DOHH2 (cell line): ENCODE data around the gene CD200R1L.

Source experiments
- H3F3A ChIP-seq: fragments of 200-600 bp; sonication (generic), shearing (Covaris generic); 2 replicates; pipeline ENCODE4 v1.6.0; 2016; ENCODE audit warnings: antibody characterized with exemption, mild to moderate bottlenecking; ENCODE audit not compliant: control insufficient read depth, insufficient read depth
- H3K27ac ChIP-seq: fragments of 200-600 bp; sonication (generic); 2 replicates; pipeline ENCODE4 v1.5.1; 2014; ENCODE audit warnings: low read depth, mild to moderate bottlenecking, low read length, moderate library complexity
- H3K27me3 ChIP-seq: fragments of 200-600 bp; sonication (generic); 2 replicates; pipeline ENCODE4 v1.6.1; 2014; ENCODE audit warnings: mild to moderate bottlenecking, low read length, mixed read lengths; ENCODE audit not compliant: control insufficient read depth
- H3K36me3 ChIP-seq: fragments of 200-600 bp; sonication (generic); 2 replicates; pipeline ENCODE4 v1.6.1; 2014; ENCODE audit warnings: mild to moderate bottlenecking, low read length, moderate library complexity, mixed read lengths; ENCODE audit not compliant: control insufficient read depth
- H3K4me1 ChIP-seq: fragments of 200-600 bp; sonication (generic); 2 replicates; pipeline ENCODE4 v1.6.1; 2014; ENCODE audit warnings: mild to moderate bottlenecking, low read length, mixed read lengths; ENCODE audit not compliant: control insufficient read depth
- H3K4me2 ChIP-seq: fragments of 200-600 bp; sonication (generic); 2 replicates; pipeline ENCODE4 v1.6.0; 2014; ENCODE audit warnings: mild to moderate bottlenecking, low read length, moderate library complexity
- H3K4me3 ChIP-seq: fragments of 200-600 bp; sonication (generic); 2 replicates; pipeline ENCODE4 v1.5.1; 2014; ENCODE audit warnings: mild to moderate bottlenecking, low read length, mixed read lengths
- H3K79me2 ChIP-seq: fragments of 200-600 bp; sonication (generic); 2 replicates; pipeline ENCODE4 v1.6.1; 2014; ENCODE audit warnings: mild to moderate bottlenecking, low read length, mixed read lengths; ENCODE audit not compliant: control insufficient read depth
- H3K9me2 ChIP-seq: fragments of 200-600 bp; sonication (generic); replicated peaks from 2 replicates; pipeline ENCODE4 v1.6.1; 2014; ENCODE audit warnings: mild to moderate bottlenecking, low read length, mixed read lengths; ENCODE audit not compliant: control insufficient read depth
- H3K9me3 ChIP-seq: fragments of 200-600 bp; sonication (generic); 2 replicates; pipeline ENCODE4 v1.6.1; 2014; ENCODE audit warnings: antibody characterized with exemption, low read length, mixed read lengths; ENCODE audit not compliant: control insufficient read depth, insufficient read depth
- H4K20me1 ChIP-seq: fragments of 200-600 bp; sonication (generic); 2 replicates; pipeline ENCODE4 v1.6.0; 2014; ENCODE audit warnings: low read depth, mild to moderate bottlenecking, antibody characterized with exemption, low read length, moderate library complexity; ENCODE audit not compliant: control insufficient read depth, insufficient read depth
- CTCF ChIP-seq: fragments of 200-600 bp; sonication (generic); IDR thresholded peaks from one replicate; pipeline ENCODE4 v1.5.1; 2014; ENCODE audit warnings: antibody characterized with exemption, mild to moderate bottlenecking, low read depth, low read length; ENCODE audit not compliant: poor library complexity, severe bottlenecking
- EZH2phosphoT487 ChIP-seq: fragments of 200-600 bp; sonication (generic); IDR thresholded peaks from 2 replicates; pipeline ENCODE4 v1.6.1; 2017; ENCODE audit warnings: borderline replicate concordance, mild to moderate bottlenecking, antibody characterized with exemption, low read length, moderate library complexity, mixed read lengths

Gene CD200R1L

DNA sequence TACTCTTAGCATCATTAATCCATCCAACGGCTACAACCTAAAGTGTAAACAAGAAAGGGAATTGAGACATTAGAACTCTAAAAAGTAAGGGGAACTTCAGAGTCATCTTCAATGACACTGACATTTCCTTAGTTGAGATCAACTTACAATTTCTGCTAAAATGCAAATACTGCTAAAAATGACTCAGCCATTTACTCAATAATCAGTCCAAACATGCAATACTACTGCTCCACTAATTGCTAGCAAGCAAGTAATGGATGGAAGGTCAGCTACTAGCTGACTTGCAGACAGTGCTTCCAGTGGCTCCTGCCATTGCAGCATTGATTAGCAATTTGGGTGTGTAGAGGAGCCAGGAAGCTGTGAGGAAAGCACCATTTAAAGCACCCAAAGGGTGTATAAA is 28.4 kb downstream of the CD200R1L start:
- no peaks in the 10 kb centered on the region for H3K9me2 ChIP-seq
- no peak overlapping the region for H3K4me2 ChIP-seq
- peaks cover 23% of the 10 kb centered on the region for H3K4me1 ChIP-seq

DNA sequence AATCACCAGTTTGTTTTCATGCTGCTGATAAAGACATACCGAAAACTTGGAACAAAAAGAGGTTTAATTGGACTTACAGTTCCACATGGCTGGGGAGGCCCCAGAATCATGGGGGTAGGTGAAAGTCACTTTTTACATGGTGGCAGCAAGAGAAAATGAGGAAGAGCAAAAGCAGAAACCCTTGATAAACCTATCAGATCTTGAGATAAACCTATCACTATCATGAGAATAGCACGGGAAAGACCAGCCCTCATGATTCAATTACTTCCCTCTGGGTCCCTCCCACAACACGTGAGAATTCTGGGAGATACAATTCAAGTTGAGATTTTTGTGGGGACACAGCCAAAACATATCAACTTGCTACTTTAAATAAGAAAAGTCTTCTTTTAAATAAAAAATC is 28.9 kb downstream of the CD200R1L start:
- H3K36me3 ChIP-seq, result no peaks in the 10 kb centered on the region
- H3K27ac ChIP-seq, result no peak overlapping the region
- no peaks in the 10 kb centered on the region for H3K79me2 ChIP-seq

More for the DNA sequence above, 28.4 kb downstream of the CD200R1L start:
- no peaks in the 10 kb centered on the region for H3K79me2 ChIP-seq
- no peaks in the 10 kb centered on the region; the same call in 1 of the 2 replicates for H3K9me3 ChIP-seq
- peaks cover 4% of the 10 kb centered on the region; the same call in 1 of the 2 replicates for H3F3A ChIP-seq
- no peaks in the 10 kb centered on the region for H4K20me1 ChIP-seq
- H3K36me3 ChIP-seq, result no peaks in the 10 kb centered on the region
- no peaks in the 10 kb centered on the region for H3K27me3 ChIP-seq
- no peak overlapping the region for H3K27ac ChIP-seq
- no peak overlapping the region for H3K4me3 ChIP-seq
- TF ChIP-seq CTCF, result no peak
- TF ChIP-seq EZH2phosphoT487, result no peak

GRCh38 chr3:112817271-112817670 is 29.4 kb downstream of the CD200R1L start:
- TF ChIP-seq CTCF (no peak), EZH2phosphoT487 (no peak)
- Histone ChIP-seq H3K9me3 (no peaks in the 10 kb centered on the region; the same call in 1 of the 2 replicates), H3K4me1 (peaks cover 28% of the 10 kb centered on the region), H3K9me2 (no peaks in the 10 kb centered on the region), H3K4me2 (no peak overlapping the region), H3K27ac (no peak overlapping the region), H3F3A (peaks cover 4% of the 10 kb centered on the region; the same call in 1 of the 2 replicates), H3K79me2 (no peaks in the 10 kb centered on the region), H3K27me3 (no peaks in the 10 kb centered on the region), H4K20me1 (no peaks in the 10 kb centered on the region), H3K36me3 (no peaks in the 10 kb centered on the region), H3K4me3 (no peak overlapping the region)

More for the DNA sequence above, 28.9 kb downstream of the CD200R1L start:
- TF ChIP-seq CTCF (no peak), EZH2phosphoT487 (no peak)
- Histone ChIP-seq H3F3A (peaks cover 4% of the 10 kb centered on the region; the same call in 1 of the 2 replicates), H4K20me1 (no peaks in the 10 kb centered on the region), H3K27me3 (no peaks in the 10 kb centered on the region), H3K9me3 (no peaks in the 10 kb centered on the region; the same call in 1 of the 2 replicates), H3K9me2 (no peaks in the 10 kb centered on the region), H3K4me1 (peaks cover 28% of the 10 kb centered on the region), H3K4me3 (no peak overlapping the region), H3K4me2 (no peak overlapping the region)

DNA sequence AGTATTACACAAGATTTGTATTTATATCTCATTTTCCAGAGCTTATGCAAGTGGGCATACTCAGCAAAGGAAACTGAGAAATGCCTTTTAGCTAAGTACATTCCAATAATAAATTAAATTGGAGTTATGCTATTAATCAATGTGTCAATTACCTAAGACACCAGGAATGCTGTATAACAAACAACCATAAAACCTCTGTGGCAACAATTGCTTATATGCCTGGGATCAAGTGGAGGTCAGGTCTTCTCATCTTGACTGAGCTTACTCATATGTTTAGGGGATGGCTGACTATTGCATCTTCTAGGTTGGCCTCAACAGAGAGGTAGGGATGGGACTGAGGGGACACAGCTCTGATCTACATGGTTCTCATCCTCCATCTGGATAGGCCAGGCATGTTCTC is 30.7 kb downstream of the CD200R1L start:
- TF ChIP-seq EZH2phosphoT487 (no peak), CTCF (no peak)
- H3K4me1 ChIP-seq, result peaks cover 28% of the 10 kb centered on the region
- H3K27ac ChIP-seq, result no peak overlapping the region

More for the DNA sequence above, 30.7 kb downstream of the CD200R1L start:
- Histone ChIP-seq H3K9me2 (no peaks in the 10 kb centered on the region), H3K9me3 (no peaks in the 10 kb centered on the region; the same call in 1 of the 2 replicates), H3K36me3 (no peaks in the 10 kb centered on the region), H3K4me2 (no peak overlapping the region), H3K4me3 (no peak overlapping the region), H4K20me1 (no peaks in the 10 kb centered on the region), H3K79me2 (no peaks in the 10 kb centered on the region), H3F3A (peaks cover 4% of the 10 kb centered on the region; the same call in 1 of the 2 replicates), H3K27me3 (no peaks in the 10 kb centered on the region)
